DOHH2 (cell line): ENCODE results near the gene CNTNAP2.
"Not testable (repeated sequence)": the region's sequence is repeated elsewhere in the genome, so short reads cannot be mapped to it uniquely, and the experiment has no call there.

ENCODE experiments used
- H3F3A ChIP-seq: fragments of 200-600 bp; sonication (generic), shearing (Covaris generic); 2 replicates; pipeline ENCODE4 v1.6.0; 2016; ENCODE audit warnings: antibody characterized with exemption, mild to moderate bottlenecking; ENCODE audit not compliant: control insufficient read depth, insufficient read depth
- H3K27ac ChIP-seq: fragments of 200-600 bp; sonication (generic); 2 replicates; pipeline ENCODE4 v1.5.1; 2014; ENCODE audit warnings: low read depth, mild to moderate bottlenecking, low read length, moderate library complexity
- H3K27me3 ChIP-seq: fragments of 200-600 bp; sonication (generic); 2 replicates; pipeline ENCODE4 v1.6.1; 2014; ENCODE audit warnings: mild to moderate bottlenecking, low read length, mixed read lengths; ENCODE audit not compliant: control insufficient read depth
- H3K36me3 ChIP-seq: fragments of 200-600 bp; sonication (generic); 2 replicates; pipeline ENCODE4 v1.6.1; 2014; ENCODE audit warnings: mild to moderate bottlenecking, low read length, moderate library complexity, mixed read lengths; ENCODE audit not compliant: control insufficient read depth
- H3K4me1 ChIP-seq: fragments of 200-600 bp; sonication (generic); 2 replicates; pipeline ENCODE4 v1.6.1; 2014; ENCODE audit warnings: mild to moderate bottlenecking, low read length, mixed read lengths; ENCODE audit not compliant: control insufficient read depth
- H3K4me2 ChIP-seq: fragments of 200-600 bp; sonication (generic); 2 replicates; pipeline ENCODE4 v1.6.0; 2014; ENCODE audit warnings: mild to moderate bottlenecking, low read length, moderate library complexity
- H3K4me3 ChIP-seq: fragments of 200-600 bp; sonication (generic); 2 replicates; pipeline ENCODE4 v1.5.1; 2014; ENCODE audit warnings: mild to moderate bottlenecking, low read length, mixed read lengths
- H3K79me2 ChIP-seq: fragments of 200-600 bp; sonication (generic); 2 replicates; pipeline ENCODE4 v1.6.1; 2014; ENCODE audit warnings: mild to moderate bottlenecking, low read length, mixed read lengths; ENCODE audit not compliant: control insufficient read depth
- H3K9me2 ChIP-seq: fragments of 200-600 bp; sonication (generic); replicated peaks from 2 replicates; pipeline ENCODE4 v1.6.1; 2014; ENCODE audit warnings: mild to moderate bottlenecking, low read length, mixed read lengths; ENCODE audit not compliant: control insufficient read depth
- H3K9me3 ChIP-seq: fragments of 200-600 bp; sonication (generic); 2 replicates; pipeline ENCODE4 v1.6.1; 2014; ENCODE audit warnings: antibody characterized with exemption, low read length, mixed read lengths; ENCODE audit not compliant: control insufficient read depth, insufficient read depth
- H4K20me1 ChIP-seq: fragments of 200-600 bp; sonication (generic); 2 replicates; pipeline ENCODE4 v1.6.0; 2014; ENCODE audit warnings: low read depth, mild to moderate bottlenecking, antibody characterized with exemption, low read length, moderate library complexity; ENCODE audit not compliant: control insufficient read depth, insufficient read depth
- EZH2phosphoT487 ChIP-seq: fragments of 200-600 bp; sonication (generic); IDR thresholded peaks from 2 replicates; pipeline ENCODE4 v1.6.1; 2017; ENCODE audit warnings: borderline replicate concordance, mild to moderate bottlenecking, antibody characterized with exemption, low read length, moderate library complexity, mixed read lengths
- TF ChIP-seq, protein P1 (sequence below): fragments of 200-600 bp; sonication (generic); IDR thresholded peaks from one replicate; pipeline ENCODE4 v1.5.1; 2014; ENCODE audit warnings: antibody characterized with exemption, mild to moderate bottlenecking, low read depth, low read length; ENCODE audit not compliant: poor library complexity, severe bottlenecking

The CNTNAP2 gene

DNA sequence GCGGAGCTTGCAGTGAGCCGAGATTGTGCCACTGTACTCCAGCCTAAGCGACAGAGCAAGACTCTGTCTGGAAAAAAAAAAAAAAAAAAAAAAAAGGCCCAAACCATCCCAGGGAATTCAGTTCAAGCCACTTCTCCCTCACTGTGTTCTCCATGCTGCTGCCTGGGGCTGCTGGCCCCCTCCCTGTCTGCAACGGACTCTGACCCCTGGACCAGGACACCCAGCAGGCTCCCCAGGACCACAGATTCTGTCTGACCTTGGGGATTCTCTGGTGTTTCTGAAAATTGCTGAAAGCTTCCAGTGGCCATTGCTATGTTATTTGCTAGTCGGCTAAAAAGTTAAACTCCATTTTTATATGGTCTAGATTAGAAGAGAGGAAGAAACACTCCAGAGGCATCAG, 2212.3 kb downstream of the CNTNAP2 start:
- no peak overlapping the region for H3K27ac ChIP-seq
- no peak overlapping the region for H3K4me2 ChIP-seq
- no peaks in the 10 kb centered on the region for H3K9me2 ChIP-seq
- no peaks in the 10 kb centered on the region for H3K4me1 ChIP-seq
- peaks cover 2% of the 10 kb centered on the region; the same call in 1 of the 2 replicates for H3K27me3 ChIP-seq
- peaks cover 18% of the 10 kb centered on the region; the same call in 1 of the 2 replicates for H3K9me3 ChIP-seq
- H3K36me3 ChIP-seq = no peaks in the 10 kb centered on the region
- no peaks in the 10 kb centered on the region for H3F3A ChIP-seq
- no peaks in the 10 kb centered on the region for H3K79me2 ChIP-seq
- H4K20me1 ChIP-seq = no peaks in the 10 kb centered on the region
- H3K4me3 ChIP-seq = no peak overlapping the region
- TF ChIP-seq EZH2phosphoT487 = no peak
- TF ChIP-seq, protein P1, sequence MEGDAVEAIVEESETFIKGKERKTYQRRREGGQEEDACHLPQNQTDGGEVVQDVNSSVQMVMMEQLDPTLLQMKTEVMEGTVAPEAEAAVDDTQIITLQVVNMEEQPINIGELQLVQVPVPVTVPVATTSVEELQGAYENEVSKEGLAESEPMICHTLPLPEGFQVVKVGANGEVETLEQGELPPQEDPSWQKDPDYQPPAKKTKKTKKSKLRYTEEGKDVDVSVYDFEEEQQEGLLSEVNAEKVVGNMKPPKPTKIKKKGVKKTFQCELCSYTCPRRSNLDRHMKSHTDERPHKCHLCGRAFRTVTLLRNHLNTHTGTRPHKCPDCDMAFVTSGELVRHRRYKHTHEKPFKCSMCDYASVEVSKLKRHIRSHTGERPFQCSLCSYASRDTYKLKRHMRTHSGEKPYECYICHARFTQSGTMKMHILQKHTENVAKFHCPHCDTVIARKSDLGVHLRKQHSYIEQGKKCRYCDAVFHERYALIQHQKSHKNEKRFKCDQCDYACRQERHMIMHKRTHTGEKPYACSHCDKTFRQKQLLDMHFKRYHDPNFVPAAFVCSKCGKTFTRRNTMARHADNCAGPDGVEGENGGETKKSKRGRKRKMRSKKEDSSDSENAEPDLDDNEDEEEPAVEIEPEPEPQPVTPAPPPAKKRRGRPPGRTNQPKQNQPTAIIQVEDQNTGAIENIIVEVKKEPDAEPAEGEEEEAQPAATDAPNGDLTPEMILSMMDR = no peak

- Histone ChIP-seq H3K4me2 (no peak overlapping the region), H3K27ac (no peak overlapping the region), H3F3A (no peaks in the 10 kb centered on the region), H3K9me3 (peaks cover 18% of the 10 kb centered on the region; the same call in 1 of the 2 replicates), H3K27me3 (peaks cover under 1% of the 10 kb centered on the region), H3K79me2 (no peaks in the 10 kb centered on the region), H4K20me1 (no peaks in the 10 kb centered on the region), H3K36me3 (no peaks in the 10 kb centered on the region), H3K4me1 (no peaks in the 10 kb centered on the region), H3K9me2 (no peaks in the 10 kb centered on the region), H3K4me3 (no peak overlapping the region)
- TF ChIP-seq, protein P1 = no peak
These were observed 2213.7 kb downstream of the CNTNAP2 start for GRCh38 chr7:148330124-148330818.

- no peaks in the 10 kb centered on the region for H3K79me2 ChIP-seq
- peaks cover 18% of the 10 kb centered on the region; the same call in 1 of the 2 replicates for H3K9me3 ChIP-seq
- no peaks in the 10 kb centered on the region for H3K9me2 ChIP-seq
- no peak overlapping the region for H3K4me2 ChIP-seq
- TF ChIP-seq, protein P1 = no peak
- TF ChIP-seq EZH2phosphoT487 = no peak
- H3K27me3 ChIP-seq = peaks cover under 1% of the 10 kb centered on the region
- no peak overlapping the region for H3K27ac ChIP-seq
- no peak overlapping the region for H3K4me3 ChIP-seq
- no peaks in the 10 kb centered on the region for H4K20me1 ChIP-seq
- H3F3A ChIP-seq = no peaks in the 10 kb centered on the region
- H3K36me3 ChIP-seq = no peaks in the 10 kb centered on the region
- no peaks in the 10 kb centered on the region for H3K4me1 ChIP-seq
These were observed 2214.2 kb downstream of the CNTNAP2 start for GRCh38 chr7:148330822-148331221.

GRCh38 chr7:148331456-148331855, 2214.9 kb downstream of the CNTNAP2 start:
- not testable (repeated sequence) for H3F3A ChIP-seq, H3K4me3 ChIP-seq, H4K20me1 ChIP-seq, H3K27ac ChIP-seq, H3K36me3 ChIP-seq, H3K79me2 ChIP-seq, H3K4me1 ChIP-seq, H3K27me3 ChIP-seq, H3K4me2 ChIP-seq, H3K9me2 ChIP-seq
- peaks cover 18% of the 10 kb centered on the region; the same call in 1 of the 2 replicates for H3K9me3 ChIP-seq
